HG03575 (cell line): ENCODE data around the gene MYG1.

ENCODE experiments used
- ATAC-seq: cut with Tn5 transposase; IDR thresholded peaks from one replicate; pipeline ENCODE4 v1.9.1; 2021; ENCODE audit not compliant: unreplicated experiment, insufficient number of reproducible peaks, low FRiP score; ENCODE audit errors: extremely low read depth

The MYG1 gene

DNA sequence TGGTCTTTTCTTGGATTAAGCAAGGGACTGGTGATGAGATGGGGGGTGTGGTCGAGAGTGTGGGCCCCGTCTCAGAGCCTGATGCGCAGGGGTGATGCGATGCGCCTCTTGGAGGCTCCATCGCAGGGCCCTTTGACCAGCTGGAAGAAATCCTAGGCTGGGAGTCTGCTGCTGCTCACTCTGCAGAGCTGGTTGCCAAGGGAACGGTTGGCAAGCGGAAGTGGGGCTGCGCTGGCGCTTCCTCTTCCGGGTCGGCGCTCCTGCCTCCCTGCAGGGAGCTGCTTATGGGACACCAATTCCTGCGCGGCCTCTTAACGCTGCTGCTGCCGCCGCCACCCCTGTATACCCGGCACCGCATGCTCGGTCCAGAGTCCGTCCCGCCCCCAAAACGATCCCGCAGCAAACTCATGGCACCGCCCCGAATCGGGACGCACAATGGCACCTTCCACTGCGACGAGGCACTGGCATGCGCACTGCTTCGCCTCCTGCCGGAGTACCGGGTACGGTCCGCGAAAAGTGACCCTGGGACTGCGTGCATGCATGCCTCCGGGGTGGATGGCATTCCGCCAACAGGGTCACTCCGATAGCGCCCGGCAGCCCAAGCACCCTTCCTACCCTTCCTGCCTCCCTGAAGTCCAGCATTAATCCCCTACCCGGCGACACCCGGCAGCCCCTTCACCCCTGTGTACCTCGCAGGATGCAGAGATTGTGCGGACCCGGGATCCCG is at the start of gene MYG1:
Gene MYG1 (plus strand): TSS at position 242 of the 727 bp plus-strand sequence. CDS start 43 bp downstream, at position 285.
- ATAC-seq = no peak

DNA sequence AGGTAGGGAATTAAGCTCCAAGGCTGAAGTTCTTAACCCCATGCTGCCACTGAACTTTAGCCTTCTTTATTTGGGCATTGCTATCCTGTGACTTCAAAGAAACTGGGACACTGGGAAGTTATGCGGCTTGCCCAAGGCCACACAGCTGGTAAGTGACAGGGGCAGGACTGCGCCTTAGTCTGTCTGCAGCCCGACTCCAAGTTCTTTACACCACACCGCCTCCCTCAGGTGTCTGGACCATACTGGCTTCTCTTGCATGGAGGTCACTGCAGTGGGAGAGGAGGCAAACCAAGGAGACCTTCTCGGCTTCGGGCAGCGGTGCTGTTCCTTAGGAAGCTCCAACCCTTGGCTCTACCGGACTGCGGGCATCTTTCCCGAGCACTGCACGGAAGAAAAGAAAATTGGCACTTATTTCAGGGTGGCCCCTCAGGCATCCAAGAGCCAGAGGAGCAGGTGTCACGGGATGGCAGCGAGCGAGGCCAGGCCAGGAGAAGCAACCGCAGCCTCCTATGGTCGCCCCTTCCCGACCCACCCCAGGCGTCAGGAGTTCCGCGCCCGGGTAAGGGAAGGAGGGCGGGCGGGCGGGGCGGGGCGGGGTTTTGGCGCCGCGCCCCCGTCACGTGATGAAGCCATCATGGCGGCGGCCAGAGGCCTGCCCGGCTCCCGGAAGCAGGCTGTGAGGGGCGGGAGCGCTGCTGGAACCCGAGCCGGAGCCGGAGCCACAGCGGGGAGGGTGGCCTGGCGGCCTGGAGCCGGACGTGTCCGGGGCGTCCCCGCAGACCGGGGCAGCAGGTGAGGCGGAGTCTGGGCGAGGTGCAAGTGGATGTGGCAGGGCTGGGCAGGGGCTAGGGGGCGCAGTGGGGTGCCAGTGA is 47.8 kb upstream of the MYG1 start:
- no peak for ATAC-seq

GRCh38 chr12:53252349-53252916 is 47.1 kb upstream of the MYG1 start:
- ATAC-seq = no peak

GRCh38 chr12:53253298-53253697 is 46.2 kb upstream of the MYG1 start:
- ATAC-seq = no peak

GRCh38 chr12:53254816-53255545 is 44.5 kb upstream of the MYG1 start:
- no peak for ATAC-seq

DNA sequence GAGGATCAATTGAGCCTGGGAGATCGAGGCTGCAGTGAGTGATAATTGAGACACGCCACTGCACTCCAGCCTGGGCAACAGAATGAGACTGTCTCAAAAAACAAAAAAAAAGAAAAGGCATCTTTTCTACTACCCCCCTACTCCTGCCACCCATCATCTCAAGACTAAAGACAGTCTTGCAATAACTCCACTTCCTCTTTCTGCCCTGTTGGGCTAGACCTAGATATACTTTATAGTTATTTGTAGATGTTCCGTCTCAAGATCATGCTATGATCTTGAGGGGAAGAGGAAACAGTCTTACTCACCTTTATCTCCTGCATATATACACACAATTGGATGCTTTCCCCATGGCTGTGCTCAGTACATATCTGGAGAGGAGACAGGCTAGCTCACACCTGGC is 43.5 kb upstream of the MYG1 start:
- no peak for ATAC-seq

DNA sequence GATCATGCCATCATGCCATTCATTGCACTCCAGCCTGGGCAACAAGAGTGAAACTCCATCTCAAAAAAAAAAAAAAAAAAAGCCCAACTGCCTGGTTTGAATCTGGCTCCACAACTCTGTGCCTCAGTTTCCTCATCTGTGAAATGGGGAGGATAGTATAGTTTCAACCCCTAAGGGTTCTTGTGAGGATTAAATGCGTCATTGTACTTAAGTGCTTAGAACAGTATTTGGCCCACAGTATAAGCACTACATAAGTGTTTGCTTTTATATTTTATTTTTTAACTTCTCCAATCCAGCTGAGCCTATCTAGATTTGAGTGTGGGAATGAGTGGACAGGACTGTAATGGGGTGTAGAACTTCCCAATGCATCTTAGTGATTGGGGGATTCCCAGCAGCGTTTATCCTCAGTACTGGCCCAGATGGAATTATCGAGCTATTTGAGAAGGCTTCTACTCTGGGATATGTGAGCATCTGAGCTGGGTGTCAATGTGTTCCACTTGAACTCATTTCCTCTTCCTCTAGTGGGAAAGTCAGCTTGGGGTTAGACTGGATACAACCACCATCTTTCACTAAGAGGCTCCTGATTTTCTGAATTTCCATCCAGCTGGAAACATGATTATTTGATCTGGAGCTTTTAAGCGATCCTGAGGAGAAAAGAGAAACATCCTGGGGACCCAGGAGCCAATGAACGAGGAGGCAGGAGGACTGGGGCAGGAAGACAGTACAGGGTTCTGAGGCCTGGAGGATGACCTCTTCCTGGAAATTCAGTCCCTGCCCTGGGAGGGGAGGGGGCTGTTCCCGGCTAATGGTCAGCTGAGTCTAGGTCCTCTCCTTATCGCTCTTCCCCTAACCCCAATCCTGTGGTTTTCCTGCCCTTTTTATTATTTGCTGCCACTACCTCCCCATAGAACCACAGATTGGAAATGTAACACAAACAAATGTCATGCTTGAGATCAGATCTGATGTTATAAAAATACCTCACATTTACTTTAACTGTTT is 40.7 kb upstream of the MYG1 start:
- ATAC-seq = no peak

GRCh38 chr12:53259891-53260290 is 39.6 kb upstream of the MYG1 start:
- ATAC-seq = no peak

- ATAC-seq = no peak
These were observed 33.7 kb upstream of the MYG1 start for GRCh38 chr12:53265783-53266182.

DNA sequence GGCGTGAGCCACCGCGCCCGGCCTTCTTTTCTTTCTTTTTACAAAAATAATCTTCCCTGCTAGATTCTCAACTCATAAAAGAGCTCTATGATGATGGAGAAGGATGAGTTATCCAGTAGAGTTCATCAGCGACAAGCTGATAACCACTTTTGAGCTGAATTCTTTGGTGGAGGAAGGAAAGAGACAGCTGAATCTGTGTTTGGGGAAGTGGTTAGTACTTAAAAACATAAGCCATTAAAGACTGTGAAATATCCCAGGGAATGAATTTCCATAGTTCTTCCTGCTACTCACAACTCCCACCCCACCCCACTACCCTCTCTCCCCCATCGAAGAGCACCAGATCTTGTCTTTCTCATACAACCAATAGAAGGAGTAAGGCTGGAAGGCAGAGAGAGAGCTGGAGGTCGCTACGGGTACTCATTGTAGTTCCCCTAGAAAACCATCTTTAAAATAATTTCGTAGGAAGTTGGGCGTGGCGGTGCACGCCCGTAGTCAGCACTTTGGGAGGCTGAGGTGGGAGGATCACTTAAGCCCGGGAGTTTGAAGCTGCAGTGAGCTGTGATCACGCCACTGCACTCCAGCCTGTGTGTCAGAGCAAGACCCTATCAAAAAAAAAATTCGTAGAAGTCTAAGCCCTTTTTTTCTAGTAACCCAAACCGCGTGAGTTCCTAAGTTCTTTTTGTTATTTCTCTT is 32.0 kb upstream of the MYG1 start:
- no peak for ATAC-seq

GRCh38 chr12:53267999-53268629 is 31.4 kb upstream of the MYG1 start, which contains the start of gene ESPL1:
Gene ESPL1, plus strand, starts transcription at chr12:53268299. Its CDS starts 468 bp downstream, at chr12:53268767.
- no peak for ATAC-seq

- no peak for ATAC-seq
These were observed 30.6 kb upstream of the MYG1 start for GRCh38 chr12:53268630-53269562.

GRCh38 chr12:53274445-53274844 is 25.1 kb upstream of the MYG1 start:
- no peak for ATAC-seq

GRCh38 chr12:53276511-53276910 is 23.0 kb upstream of the MYG1 start:
- ATAC-seq = no peak

GRCh38 chr12:53277981-53278380 is 21.5 kb upstream of the MYG1 start:
- ATAC-seq = no peak

DNA sequence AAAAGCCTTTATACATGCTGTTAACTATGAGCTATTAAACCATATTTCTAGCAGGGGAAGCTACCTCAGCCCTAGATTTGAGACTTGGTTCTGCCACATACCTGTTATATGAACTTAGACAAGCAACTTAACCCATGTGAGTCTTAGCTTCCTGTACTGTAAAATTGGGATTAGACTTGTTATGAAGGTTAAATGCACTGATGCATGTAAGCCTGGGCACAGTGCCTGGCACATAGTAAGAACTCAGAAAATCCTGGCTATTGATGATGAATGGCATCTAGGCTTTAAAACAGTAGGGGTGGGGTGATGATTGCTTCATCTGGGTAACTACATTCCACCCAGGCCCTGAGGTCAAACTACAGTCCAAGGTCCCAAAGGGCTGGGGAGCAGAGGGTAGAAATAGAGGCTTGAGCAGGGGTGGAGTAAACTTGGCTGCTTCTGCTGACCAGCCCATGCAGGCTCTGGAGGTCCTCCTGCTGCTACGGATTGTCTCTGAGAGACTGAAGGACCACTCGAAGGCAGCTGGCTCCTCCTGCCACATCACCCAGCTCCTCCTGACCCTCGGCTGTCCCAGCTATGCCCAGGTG is 20.1 kb upstream of the MYG1 start:
- ATAC-seq = no peak
